SU-DHL-6 (cell line): Measurements from ENCODE around the gene PRDM10.

Experiments used
- H2AFZ ChIP-seq: fragments of 200-600 bp; sonication (generic); 2 replicates; pipeline ENCODE4 v1.6.1; 2014; ENCODE audit warnings: low read depth, mild to moderate bottlenecking, moderate library complexity, mixed read lengths, antibody characterized with exemption, low read length; ENCODE audit not compliant: severe bottlenecking
- H3F3A ChIP-seq: fragments of 200-600 bp; shearing (Covaris generic); 2 replicates; pipeline ENCODE4 v1.6.0; 2016; ENCODE audit warnings: antibody characterized with exemption, mild to moderate bottlenecking; ENCODE audit not compliant: insufficient read depth
- H3K27ac ChIP-seq: fragments of 200-600 bp; sonication (generic); 2 replicates; pipeline ENCODE4 v1.5.1; 2016; ENCODE audit warnings: low read depth, mild to moderate bottlenecking, low read length, moderate library complexity, mixed read lengths
- H3K27me3 ChIP-seq: fragments of 200-600 bp; sonication (generic), shearing (Covaris generic); 2 replicates; pipeline ENCODE4 v1.6.0; 2014; ENCODE audit warnings: mild to moderate bottlenecking, low read length
- H3K36me3 ChIP-seq: fragments of 200-600 bp; sonication (generic); 2 replicates; pipeline ENCODE4 v1.6.1; 2014; ENCODE audit warnings: mild to moderate bottlenecking, low read length, mixed read lengths
- H3K4me2 ChIP-seq: fragments of 300-600, 200-600 bp; shearing (Covaris generic), sonication (generic); 2 replicates; pipeline ENCODE4 v1.6.0; 2014; ENCODE audit warnings: low read length, low read depth, mild to moderate bottlenecking; ENCODE audit not compliant: poor library complexity, severe bottlenecking
- H3K4me3 ChIP-seq: fragments of 200-600 bp; sonication (generic); 2 replicates; pipeline ENCODE4 v1.5.1; 2014; ENCODE audit warnings: antibody characterized with exemption, low read length, mild to moderate bottlenecking, mixed read lengths; ENCODE audit not compliant: insufficient read depth, poor library complexity, severe bottlenecking
- H3K79me2 ChIP-seq: fragments of 200-600 bp; sonication (generic); 2 replicates; pipeline ENCODE4 v1.6.1; 2014; ENCODE audit warnings: mild to moderate bottlenecking, low read length, moderate library complexity; ENCODE audit not compliant: insufficient read depth
- H3K9ac ChIP-seq: fragments of 200-600 bp; sonication (generic); 2 replicates; pipeline ENCODE4 v1.7.0; 2014; ENCODE audit warnings: mild to moderate bottlenecking, low read length
- H3K9me2 ChIP-seq: fragments of 200-600 bp; sonication (generic); replicated peaks from 2 replicates; pipeline ENCODE4 v1.6.1; 2014; ENCODE audit warnings: low read length; ENCODE audit not compliant: insufficient read depth
- H3K9me3 ChIP-seq: fragments of 200-600 bp; sonication (generic); 2 replicates; pipeline ENCODE4 v1.6.1; 2014; ENCODE audit warnings: low read length, mixed read lengths; ENCODE audit not compliant: insufficient read depth
- H4K20me1 ChIP-seq: fragments of 200-600 bp; sonication (generic); 2 replicates; pipeline ENCODE4 v1.6.1; 2014; ENCODE audit warnings: low read depth, mild to moderate bottlenecking, antibody characterized with exemption, low read length, moderate library complexity, mixed read lengths
- EZH2phosphoT487 ChIP-seq: fragments of 200-600 bp; sonication (generic), shearing (Covaris generic); conservative IDR thresholded peaks from 2 replicates; pipeline ENCODE4 v1.6.1; 2018; ENCODE audit warnings: mild to moderate bottlenecking, antibody characterized with exemption, low read length, moderate library complexity, mixed read lengths
- TF ChIP-seq, protein P1 (sequence below): fragments of 200-600 bp; sonication (generic); IDR thresholded peaks from one replicate; pipeline ENCODE4 v1.5.1; 2017; ENCODE audit warnings: antibody characterized with exemption, mild to moderate bottlenecking, low read length, moderate library complexity; ENCODE audit not compliant: insufficient read depth, poor library complexity, severe bottlenecking

PRDM10 gene

DNA sequence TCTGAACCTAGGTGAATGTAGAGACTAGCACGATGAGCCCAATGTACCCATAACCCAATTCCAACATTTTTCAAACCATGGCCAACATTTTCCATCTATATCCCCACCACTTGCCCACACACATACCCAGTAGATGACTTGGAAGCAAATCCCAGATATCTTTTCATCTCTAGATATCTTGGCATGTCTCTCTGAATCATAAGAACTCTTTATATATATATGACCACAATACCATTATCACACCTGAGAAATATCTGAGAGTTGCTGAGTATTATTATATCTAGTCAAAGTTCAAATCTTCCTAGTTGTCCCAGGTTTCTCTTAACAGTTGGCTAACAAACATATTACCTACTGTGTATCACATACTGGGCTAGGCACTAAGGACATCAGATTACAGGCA is 69.4 kb downstream of the PRDM10 start:
- no peak overlapping the region for H3K4me3 ChIP-seq
- no peaks in the 10 kb centered on the region for H3K9me3 ChIP-seq
- H3K36me3 ChIP-seq: peaks cover 11% of the 10 kb centered on the region
- TF ChIP-seq, protein P1, sequence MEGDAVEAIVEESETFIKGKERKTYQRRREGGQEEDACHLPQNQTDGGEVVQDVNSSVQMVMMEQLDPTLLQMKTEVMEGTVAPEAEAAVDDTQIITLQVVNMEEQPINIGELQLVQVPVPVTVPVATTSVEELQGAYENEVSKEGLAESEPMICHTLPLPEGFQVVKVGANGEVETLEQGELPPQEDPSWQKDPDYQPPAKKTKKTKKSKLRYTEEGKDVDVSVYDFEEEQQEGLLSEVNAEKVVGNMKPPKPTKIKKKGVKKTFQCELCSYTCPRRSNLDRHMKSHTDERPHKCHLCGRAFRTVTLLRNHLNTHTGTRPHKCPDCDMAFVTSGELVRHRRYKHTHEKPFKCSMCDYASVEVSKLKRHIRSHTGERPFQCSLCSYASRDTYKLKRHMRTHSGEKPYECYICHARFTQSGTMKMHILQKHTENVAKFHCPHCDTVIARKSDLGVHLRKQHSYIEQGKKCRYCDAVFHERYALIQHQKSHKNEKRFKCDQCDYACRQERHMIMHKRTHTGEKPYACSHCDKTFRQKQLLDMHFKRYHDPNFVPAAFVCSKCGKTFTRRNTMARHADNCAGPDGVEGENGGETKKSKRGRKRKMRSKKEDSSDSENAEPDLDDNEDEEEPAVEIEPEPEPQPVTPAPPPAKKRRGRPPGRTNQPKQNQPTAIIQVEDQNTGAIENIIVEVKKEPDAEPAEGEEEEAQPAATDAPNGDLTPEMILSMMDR: no peak
- no peak for TF ChIP-seq EZH2phosphoT487
- H4K20me1 ChIP-seq: no peaks in the 10 kb centered on the region
- H3F3A ChIP-seq: no peaks in the 10 kb centered on the region
- H2AFZ ChIP-seq: no peak overlapping the region
- H3K27ac ChIP-seq: no peak overlapping the region
- no peak overlapping the region for H3K9ac ChIP-seq
- no peak overlapping the region for H3K4me2 ChIP-seq
- H3K9me2 ChIP-seq: no peaks in the 10 kb centered on the region
- no peaks in the 10 kb centered on the region; the same call in 1 of the 2 replicates for H3K79me2 ChIP-seq
- no peaks in the 10 kb centered on the region for H3K27me3 ChIP-seq

DNA sequence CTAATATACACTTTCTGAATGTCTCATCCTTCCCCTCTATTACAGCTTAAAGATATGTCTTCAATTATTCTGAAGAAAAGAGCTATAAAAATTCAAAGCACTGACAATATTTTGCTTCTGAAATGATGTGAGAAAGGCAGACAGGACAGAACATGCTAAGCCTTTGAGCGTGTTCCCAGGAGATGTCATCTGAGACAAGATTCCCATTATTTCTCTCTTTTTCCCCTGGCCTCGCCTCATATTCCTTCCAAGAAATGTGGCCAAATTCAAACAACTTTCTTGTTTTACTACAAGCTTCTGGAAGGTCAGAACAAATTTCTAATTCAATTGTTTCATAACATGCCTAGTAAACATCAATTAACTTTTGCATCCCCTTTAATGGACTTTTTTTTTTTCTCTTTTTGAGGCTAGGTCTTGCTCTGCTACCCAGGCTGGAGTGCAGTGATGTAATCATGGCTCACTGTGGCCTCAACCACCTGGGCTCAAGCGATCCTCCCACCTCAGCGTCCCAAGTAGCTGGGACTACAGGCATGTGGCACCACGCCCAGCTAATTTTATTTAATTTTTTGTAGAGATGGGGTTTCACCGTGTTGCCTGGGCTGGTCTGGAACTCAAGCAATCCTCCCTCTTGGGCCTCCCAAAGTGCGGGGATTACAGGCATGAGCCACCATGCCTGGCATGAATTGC is 70.1 kb downstream of the PRDM10 start:
- no peaks in the 10 kb centered on the region for H4K20me1 ChIP-seq
- H3K9me3 ChIP-seq: no peaks in the 10 kb centered on the region
- no peaks in the 10 kb centered on the region for H3F3A ChIP-seq
- H3K27me3 ChIP-seq: no peaks in the 10 kb centered on the region
- H2AFZ ChIP-seq: no peak overlapping the region
- H3K9me2 ChIP-seq: no peaks in the 10 kb centered on the region
- no peaks in the 10 kb centered on the region; the same call in 1 of the 2 replicates for H3K79me2 ChIP-seq
- peaks cover 10% of the 10 kb centered on the region for H3K36me3 ChIP-seq
- no peak overlapping the region for H3K9ac ChIP-seq
- no peak overlapping the region for H3K4me3 ChIP-seq
- no peak overlapping the region for H3K4me2 ChIP-seq
- no peak overlapping the region for H3K27ac ChIP-seq
- TF ChIP-seq, protein P1: no peak
- no peak for TF ChIP-seq EZH2phosphoT487

DNA sequence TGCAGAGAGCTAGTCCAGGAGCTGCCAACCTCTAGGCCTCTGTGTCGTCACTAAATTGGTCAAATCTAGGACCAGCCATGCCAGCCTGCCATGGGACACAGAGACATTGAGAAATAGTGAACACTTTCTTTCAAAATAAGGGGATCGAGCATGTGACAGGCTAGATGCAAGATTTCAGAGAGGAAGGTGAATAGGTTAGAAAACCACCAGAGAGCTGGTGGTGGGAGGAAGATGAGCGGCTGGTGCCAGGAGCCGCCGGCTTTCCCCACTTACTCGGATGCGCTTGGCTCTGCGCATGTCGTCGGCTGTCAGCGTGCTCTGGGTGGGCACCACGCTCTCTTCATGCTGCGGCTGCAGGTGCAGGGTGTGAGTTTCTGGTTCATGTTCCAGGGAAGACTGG is 71.9 kb downstream of the PRDM10 start:
- peaks cover 7% of the 10 kb centered on the region; the same call in 1 of the 2 replicates for H3F3A ChIP-seq
- no peaks in the 10 kb centered on the region for H3K27me3 ChIP-seq
- no peaks in the 10 kb centered on the region for H3K9me2 ChIP-seq
- H3K27ac ChIP-seq: no peak overlapping the region
- H2AFZ ChIP-seq: no peak overlapping the region
- H3K9ac ChIP-seq: no peak overlapping the region
- no peaks in the 10 kb centered on the region for H3K79me2 ChIP-seq
- no peaks in the 10 kb centered on the region for H3K9me3 ChIP-seq
- TF ChIP-seq, protein P1: no peak
- TF ChIP-seq EZH2phosphoT487: no peak
- no peak overlapping the region for H3K4me3 ChIP-seq
- no peak overlapping the region for H3K4me2 ChIP-seq
- H4K20me1 ChIP-seq: no peaks in the 10 kb centered on the region
- peaks cover 6% of the 10 kb centered on the region for H3K36me3 ChIP-seq
